NB4 (cell line): ENCODE measurements around the gene AGPAT1.

Experiments
- CTCF ChIP-seq: IDR thresholded peaks from one replicate; pipeline ENCODE4 v1.5.1; 2012; ENCODE audit warnings: low read depth, low read length
- TF ChIP-seq, protein P1 (sequence below): IDR thresholded peaks from 2 replicates; pipeline ENCODE4 v1.6.1; 2011; ENCODE audit warnings: low read depth, low read length

GRCh38 chr6:32194825-32195651 is 19.2 kb upstream of the AGPAT1 start:
- peak; percentile 53 for TF ChIP-seq CTCF
- TF ChIP-seq, protein P1, sequence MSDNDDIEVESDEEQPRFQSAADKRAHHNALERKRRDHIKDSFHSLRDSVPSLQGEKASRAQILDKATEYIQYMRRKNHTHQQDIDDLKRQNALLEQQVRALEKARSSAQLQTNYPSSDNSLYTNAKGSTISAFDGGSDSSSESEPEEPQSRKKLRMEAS = no peak
